Neuronal stem cell (in vitro differentiated cells): Measurements from ENCODE around the gene HTR2A.

Source experiments
- DNase-seq: peaks from one replicate; pipeline ENCODE4 v3.0.0-alpha.2; 2013; ENCODE audit warnings: low spot score
- H2AFZ ChIP-seq: one replicate; pipeline ENCODE4 v1.6.1; 2013; ENCODE audit warnings: mild to moderate bottlenecking, low read length, inconsistent platforms
- H2AK5ac ChIP-seq: 2 replicates; pipeline ENCODE4 v1.6.1; 2013; ENCODE audit warnings: low read depth, mild to moderate bottlenecking, inconsistent platforms, low read length, moderate library complexity, mixed read lengths
- H2BK120ac ChIP-seq: 2 replicates; pipeline ENCODE4 v1.6.1; 2013; ENCODE audit warnings: low read depth, mild to moderate bottlenecking, inconsistent platforms, low read length, moderate library complexity, mixed read lengths
- H2BK12ac ChIP-seq: one replicate; pipeline ENCODE4 v1.6.1; 2013; ENCODE audit warnings: low read length, inconsistent platforms
- H2BK15ac ChIP-seq: 2 replicates; pipeline ENCODE4 v1.6.1; 2013; ENCODE audit warnings: mild to moderate bottlenecking, low read length, inconsistent platforms, mixed read lengths
- H2BK5ac ChIP-seq: one replicate; pipeline ENCODE4 v1.6.1; 2013; ENCODE audit warnings: inconsistent platforms, mild to moderate bottlenecking, low read length, moderate library complexity
- H3K14ac ChIP-seq: one replicate; pipeline ENCODE4 v1.6.1; 2013; ENCODE audit warnings: low read length, inconsistent platforms
- H3K18ac ChIP-seq: 2 replicates; pipeline ENCODE4 v1.6.1; 2013; ENCODE audit warnings: low read length, inconsistent platforms
- H3K23ac ChIP-seq: 2 replicates; pipeline ENCODE4 v1.6.1; 2013; ENCODE audit warnings: low read depth, mild to moderate bottlenecking, mixed read lengths, low read length, inconsistent platforms; ENCODE audit not compliant: poor library complexity
- H3K27ac ChIP-seq: replicated peaks from 3 replicates; pipeline ENCODE4 v1.5.1; 2013; ENCODE audit warnings: low read length, inconsistent platforms
- H3K27me3 ChIP-seq, 3 experiments: 2 replicates each; pipeline ENCODE4 v1.6.1; 2013; ENCODE audit warnings: low read length in 3 of 3, mild to moderate bottlenecking in 2 of 3, inconsistent platforms in 1 of 3, low read depth in 1 of 3, mixed read lengths in 1 of 3, moderate library complexity in 1 of 3; ENCODE audit not compliant: control insufficient read depth in 3 of 3, insufficient read depth in 3 of 3
- H3K36me3 ChIP-seq, 2 donors: replicated peaks in 1 of 2; 2 replicates each; pipeline ENCODE4 v1.6.1; 2013; ENCODE audit warnings: low read length in 2 of 2; ENCODE audit not compliant: control insufficient read depth in 2 of 2, insufficient read depth in 2 of 2
- H3K4ac ChIP-seq: 2 replicates; pipeline ENCODE4 v1.6.1; 2013; ENCODE audit warnings: inconsistent platforms, mild to moderate bottlenecking, low read length, moderate library complexity
- H3K4me1 ChIP-seq, 2 donors: 1 replicate in 1 of 2; 2 replicates in 1 of 2; pipeline ENCODE4 v1.6.1; 2013; ENCODE audit warnings: low read length in 2 of 2, low read depth in 1 of 2; ENCODE audit not compliant: control insufficient read depth in 2 of 2, insufficient read depth in 1 of 2
- H3K4me2 ChIP-seq: one replicate; pipeline ENCODE4 v1.6.1; 2013; ENCODE audit warnings: mild to moderate bottlenecking, low read length, inconsistent platforms; ENCODE audit not compliant: insufficient read depth, poor library complexity, severe bottlenecking
- H3K4me3 ChIP-seq, 2 donors: 2 replicates each; pipeline ENCODE4 v1.5.1; 2013; ENCODE audit warnings: low read length in 2 of 2, mild to moderate bottlenecking in 2 of 2, inconsistent platforms in 1 of 2, moderate library complexity in 1 of 2
- H3K79me1 ChIP-seq: one replicate; pipeline ENCODE4 v1.6.1; 2013; ENCODE audit warnings: low read depth, mild to moderate bottlenecking, inconsistent platforms, low read length, moderate library complexity
- H3K9ac ChIP-seq: one replicate; pipeline ENCODE4 v1.6.1; 2013; ENCODE audit warnings: mild to moderate bottlenecking, low read depth, low read length, inconsistent platforms; ENCODE audit not compliant: poor library complexity
- H3K9me3 ChIP-seq, 2 donors: replicated peaks in 1 of 2; 2 replicates each; pipeline versions ENCODE3 to v1.6.1; 2013; ENCODE audit warnings: low read length in 2 of 2, mild to moderate bottlenecking in 2 of 2, inconsistent platforms in 1 of 2, low read depth in 1 of 2, mixed read lengths in 1 of 2, moderate library complexity in 1 of 2; ENCODE audit not compliant: control insufficient read depth in 2 of 2, insufficient read depth in 1 of 2
- H4K8ac ChIP-seq: one replicate; pipeline ENCODE4 v1.6.1; 2013; ENCODE audit warnings: low read depth, mild to moderate bottlenecking, inconsistent platforms, low read length, moderate library complexity
- H4K91ac ChIP-seq: one replicate; pipeline ENCODE4 v1.6.1; 2013; ENCODE audit warnings: low read length, low read depth, mild to moderate bottlenecking, inconsistent platforms; ENCODE audit not compliant: poor library complexity
- WGBS, 2 donors: extraction: QIAGEN DNeasy Blood & Tissue Kit; methylation state at CpG; one replicate each; pipeline ENCODE4 v1.1.7; 2013; ENCODE audit warnings: missing lambda C conversion rate in 2 of 2, mixed read lengths in 1 of 2; ENCODE audit not compliant: insufficient read length in 2 of 2, insufficient replicate concordance in 1 of 2; ENCODE audit errors: extremely low coverage in 2 of 2; 5-methylcytosine and 5-hydroxymethylcytosine counted together

HTR2A gene

DNA sequence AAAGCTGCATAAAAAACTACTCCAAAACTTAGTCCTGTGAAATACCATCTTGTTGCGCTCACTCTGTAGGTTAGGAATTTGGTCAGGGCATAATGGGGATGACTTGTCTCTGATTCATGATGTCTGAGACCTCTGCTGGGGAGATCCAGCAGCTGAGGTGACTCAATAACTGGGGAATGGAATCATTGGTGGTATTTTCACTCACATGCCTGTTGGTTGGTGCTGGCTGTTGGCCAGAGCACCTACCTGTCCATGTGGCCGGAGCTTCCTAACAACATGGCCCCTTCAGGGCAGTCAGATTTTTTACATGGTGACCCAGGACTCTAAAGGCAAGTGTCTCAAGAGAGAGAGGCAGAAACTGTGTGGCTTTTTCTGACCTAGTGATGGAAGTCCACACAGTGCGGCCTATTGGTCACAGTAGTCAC lies 92.5 kb downstream of the HTR2A start:
- Histone ChIP-seq H3K23ac (no peak overlapping the region), H2AFZ (no peak overlapping the region), H3K4me1 (no peaks in the 10 kb centered on the region), H3K27me3 (peaks cover 0 to 16% (median 0%) of the 10 kb centered on the region in 3 experiments), H3K14ac (no peak overlapping the region), H3K79me1 (no peaks in the 10 kb centered on the region), H3K27ac (no peak overlapping the region), H2BK12ac (no peak overlapping the region), H3K4ac (no peak overlapping the region), H3K9ac (no peak overlapping the region), H3K9me3 (no peaks in the 10 kb centered on the region), H2AK5ac (no peak overlapping the region), H2BK120ac (no peak overlapping the region), H2BK15ac (no peak overlapping the region), H3K4me3 (no peak overlapping the region), H4K91ac (no peak overlapping the region), H3K4me2 (no peak overlapping the region), H3K18ac (no peak overlapping the region), H2BK5ac (no peak overlapping the region), H4K8ac (no peak overlapping the region), H3K36me3 (no peaks in the 10 kb centered on the region)
- no peak for DNase-seq
- WGBS, 2 donors = no CpG with 5 or more reads among the region's 3 CpGs

DNA sequence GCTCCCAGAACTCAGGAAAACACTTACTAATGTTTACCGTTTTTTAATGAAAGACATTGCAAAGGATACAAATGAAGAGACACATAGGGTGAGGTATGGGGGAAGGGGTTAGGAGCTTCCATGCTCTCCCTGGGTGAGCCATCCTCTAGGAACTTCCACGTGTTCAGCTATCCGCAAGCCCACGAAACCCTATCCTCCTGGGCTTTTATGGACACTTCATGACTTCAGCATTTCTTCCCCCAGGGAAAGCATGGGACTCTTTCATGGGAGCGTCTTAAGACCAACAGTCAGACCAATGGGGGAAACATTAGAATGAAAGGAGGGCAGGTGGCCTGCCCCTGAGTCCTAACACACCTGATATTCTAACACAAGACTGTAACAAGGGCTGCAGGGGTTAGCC lies 93.3 kb downstream of the HTR2A start:
- no peak overlapping the region for H3K4ac ChIP-seq
- no peak overlapping the region for H3K18ac ChIP-seq
- H2BK15ac ChIP-seq = no peak overlapping the region
- peaks cover 0 to 19% (median 0%) of the 10 kb centered on the region in 3 experiments for H3K27me3 ChIP-seq
- H4K8ac ChIP-seq = no peak overlapping the region
- no peaks in the 10 kb centered on the region for H3K79me1 ChIP-seq
- no peak overlapping the region for H3K14ac ChIP-seq
- H3K4me1 ChIP-seq = no peaks in the 10 kb centered on the region
- no peak overlapping the region for H3K27ac ChIP-seq
- H2AFZ ChIP-seq = no peak overlapping the region
- DNase-seq = no peak
- H2BK5ac ChIP-seq = no peak overlapping the region
- H4K91ac ChIP-seq = no peak overlapping the region
- H3K9me3 ChIP-seq = no peaks in the 10 kb centered on the region
- no peak overlapping the region for H2BK120ac ChIP-seq
- WGBS, 2 donors = no CpG with 5 or more reads among the region's 5 CpGs
- no peak overlapping the region for H3K4me3 ChIP-seq
- H3K9ac ChIP-seq = no peak overlapping the region
- H3K23ac ChIP-seq = no peak overlapping the region
- no peak overlapping the region for H3K4me2 ChIP-seq
- no peak overlapping the region for H2AK5ac ChIP-seq
- no peaks in the 10 kb centered on the region for H3K36me3 ChIP-seq
- no peak overlapping the region for H2BK12ac ChIP-seq

DNA sequence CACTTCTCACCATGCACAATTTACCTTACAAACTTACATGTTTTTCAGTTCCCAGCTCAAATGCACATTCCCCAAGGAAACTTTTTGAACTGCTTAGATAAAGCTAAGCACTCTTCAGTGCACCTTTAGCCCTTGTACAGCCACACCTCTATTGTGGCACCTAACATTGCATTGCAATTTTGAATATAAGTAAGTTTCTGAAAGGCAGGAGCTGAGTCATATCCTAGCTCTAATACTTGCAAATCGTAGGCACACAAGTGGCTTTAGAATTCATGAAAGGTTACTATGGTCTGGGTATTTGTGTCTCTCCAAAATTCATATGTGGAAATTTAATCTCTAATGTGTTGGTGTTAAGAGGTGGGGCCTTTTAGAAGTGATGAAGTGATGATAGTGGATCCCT lies 95.0 kb downstream of the HTR2A start:
- Histone ChIP-seq H3K27me3 (peaks cover 0 to 19% (median 0%) of the 10 kb centered on the region in 3 experiments), H2BK12ac (no peak overlapping the region), H2AFZ (no peak overlapping the region), H3K9me3 (no peaks in the 10 kb centered on the region), H2BK120ac (no peak overlapping the region), H3K4me1 (peaks cover 0 to 2% of the 10 kb centered on the region in 2 donors), H4K91ac (no peak overlapping the region), H3K4me2 (no peak overlapping the region), H2AK5ac (no peak overlapping the region), H3K9ac (no peak overlapping the region), H3K36me3 (no peaks in the 10 kb centered on the region), H3K79me1 (no peaks in the 10 kb centered on the region), H3K4me3 (no peak overlapping the region), H2BK5ac (no peak overlapping the region), H3K23ac (no peak overlapping the region), H3K4ac (no peak overlapping the region), H3K14ac (no peak overlapping the region), H4K8ac (no peak overlapping the region), H3K27ac (no peak overlapping the region), H3K18ac (no peak overlapping the region), H2BK15ac (no peak overlapping the region)
- no CpG with 5 or more reads among the region's 1 CpG for WGBS, 2 donors
- no peak for DNase-seq

DNA sequence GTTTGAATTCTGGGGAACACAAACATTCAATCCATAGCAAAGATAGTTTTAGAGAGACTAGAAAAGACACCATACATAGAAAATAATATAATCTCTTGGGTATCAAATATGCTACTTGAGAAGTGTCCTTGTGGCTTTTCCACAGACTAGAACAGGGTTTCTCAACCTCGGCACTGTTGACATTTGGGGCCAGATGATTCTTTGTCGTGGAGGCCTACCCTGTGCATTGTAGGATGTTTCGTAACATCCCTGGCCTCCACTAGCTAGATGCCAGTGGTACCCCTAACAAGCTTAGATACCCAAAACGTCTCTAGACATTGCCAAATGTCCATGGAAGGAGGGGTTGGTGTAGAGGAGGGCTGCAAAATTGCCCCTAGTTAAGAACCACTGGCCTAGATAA lies 97.7 kb downstream of the HTR2A start:
- Histone ChIP-seq H2AK5ac (no peak overlapping the region), H3K9me3 (no peaks in the 10 kb centered on the region), H3K18ac (no peak overlapping the region), H3K36me3 (peaks cover 0 to 13% of the 10 kb centered on the region in 2 donors), H3K4me3 (no peak overlapping the region), H4K91ac (no peak overlapping the region), H2BK120ac (no peak overlapping the region), H3K4ac (no peak overlapping the region), H3K4me2 (no peak overlapping the region), H3K27ac (no peak overlapping the region), H3K23ac (no peak overlapping the region), H4K8ac (no peak overlapping the region), H3K9ac (no peak overlapping the region), H2BK5ac (no peak overlapping the region), H3K79me1 (no peaks in the 10 kb centered on the region), H2BK12ac (no peak overlapping the region), H3K14ac (no peak overlapping the region), H3K4me1 (peaks cover 2 to 7% of the 10 kb centered on the region in 2 donors), H2BK15ac (no peak overlapping the region), H2AFZ (no peak overlapping the region), H3K27me3 (peaks cover 0 to 19% (median 0%) of the 10 kb centered on the region in 3 experiments)
- no peak for DNase-seq
- no CpG with 5 or more reads among the region's 4 CpGs for WGBS, 2 donors
